Measurements from ENCODE around the gene TANGO6.
A peak's percentile ranks its signal among the peaks of the same experiment; 100 is the strongest.
"Not testable (repeated sequence)": the region's sequence is repeated elsewhere in the genome, so short reads cannot be mapped to it uniquely, and the experiment has no call there.

The TANGO6 gene

GRCh38 chr16:69037373-69038160 is 194.2 kb downstream of the TANGO6 start:
- DNase-seq (ENCODE audit: low read depth), result no peak
- TF ChIP-seq CTCF (conservative IDR thresholded peaks at IDR 0.05; ENCODE audit: low read length), result no peak

GRCh38 chr16:69039333-69039941 is 196.1 kb downstream of the TANGO6 start:
- TF ChIP-seq CTCF (conservative IDR thresholded peaks at IDR 0.05; ENCODE audit: low read length), result no peak
- H3K4me3 ChIP-seq (ENCODE audit: low read length), result no peak overlapping the region
- DNase-seq (ENCODE audit: low read depth), result no peak

More at GRCh38 chr16:69037373-69038160, 194.2 kb downstream of the TANGO6 start:
- H3K4me3 ChIP-seq (ENCODE audit: low read length), result no peak overlapping the region

DNA sequence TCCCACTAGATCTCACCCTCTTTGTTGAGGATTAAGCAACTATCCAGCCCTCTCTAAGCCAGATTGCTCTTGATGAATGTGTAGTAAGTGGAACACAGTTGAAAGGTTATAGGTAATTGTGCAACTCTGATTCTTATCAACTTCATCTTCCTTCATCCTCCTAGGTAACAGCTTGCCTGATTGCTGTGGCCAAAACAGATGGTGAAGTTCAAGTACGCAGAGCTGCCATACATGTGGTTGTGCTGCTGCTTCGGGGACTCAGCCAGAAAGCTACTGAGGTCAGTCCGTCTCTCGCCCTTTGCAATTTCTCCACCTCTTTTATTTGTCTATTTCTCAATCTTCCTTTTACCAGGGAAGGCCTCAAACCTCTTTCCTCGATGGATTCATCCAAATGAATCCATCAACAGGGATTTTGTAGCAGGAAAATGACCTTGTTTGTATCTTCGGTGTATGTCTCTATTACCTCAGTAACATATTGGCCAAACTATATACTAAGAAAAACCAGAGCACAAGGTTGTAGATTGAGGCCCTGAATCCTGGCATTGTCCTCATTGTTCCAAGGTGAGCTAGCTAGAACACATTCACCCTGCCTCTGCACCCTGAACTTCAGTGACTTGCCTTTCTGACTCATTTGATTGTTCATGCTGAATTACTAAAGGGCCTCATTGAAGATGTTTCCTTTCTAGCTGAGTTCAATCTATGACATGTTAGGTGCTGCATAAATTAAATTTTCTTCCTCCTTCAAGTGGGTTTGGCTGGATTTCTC is 197.0 kb downstream of the TANGO6 start:
- DNase-seq (ENCODE audit: low read depth), result no peak
- no peak for TF ChIP-seq CTCF (conservative IDR thresholded peaks at IDR 0.05; ENCODE audit: low read length)

GRCh38 chr16:69048328-69049120 is 205.2 kb downstream of the TANGO6 start:
- no peak for DNase-seq (ENCODE audit: low read depth)
- no peak for TF ChIP-seq CTCF (conservative IDR thresholded peaks at IDR 0.05; ENCODE audit: low read length)
- no peak overlapping the region for H3K4me3 ChIP-seq (ENCODE audit: low read length)

More for the DNA sequence above, 197.0 kb downstream of the TANGO6 start:
- H3K4me3 ChIP-seq (ENCODE audit: low read length), result no peak overlapping the region

DNA sequence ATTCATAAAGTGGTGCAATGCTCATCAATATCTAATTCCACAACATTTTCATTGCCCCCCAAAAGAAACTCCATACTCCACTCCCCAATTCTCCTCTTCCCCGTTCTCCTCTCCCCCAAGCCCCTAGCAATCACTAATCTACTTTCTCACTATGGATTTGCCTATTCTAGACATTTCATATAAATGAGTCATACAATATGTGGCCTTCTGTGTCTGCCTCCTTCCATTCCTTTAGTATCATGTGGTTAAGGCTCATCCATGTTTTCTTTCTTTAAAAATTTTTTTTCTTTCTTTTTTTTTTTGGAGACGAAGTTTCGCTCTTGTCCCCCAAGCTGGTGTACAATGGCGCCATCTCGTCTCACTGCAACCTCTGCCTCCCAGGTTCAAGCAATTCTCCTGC is 205.8 kb downstream of the TANGO6 start:
- no peak overlapping the region for H3K4me3 ChIP-seq (ENCODE audit: low read length)
- no peak for TF ChIP-seq CTCF (conservative IDR thresholded peaks at IDR 0.05; ENCODE audit: low read length)
- DNase-seq (ENCODE audit: low read depth), result peak; percentile 64

GRCh38 chr16:69049603-69050375 is 206.5 kb downstream of the TANGO6 start:
- no peak for TF ChIP-seq CTCF (conservative IDR thresholded peaks at IDR 0.05; ENCODE audit: low read length)
- no peak for DNase-seq (ENCODE audit: low read depth)
- no peak overlapping the region for H3K4me3 ChIP-seq (ENCODE audit: low read length)

DNA sequence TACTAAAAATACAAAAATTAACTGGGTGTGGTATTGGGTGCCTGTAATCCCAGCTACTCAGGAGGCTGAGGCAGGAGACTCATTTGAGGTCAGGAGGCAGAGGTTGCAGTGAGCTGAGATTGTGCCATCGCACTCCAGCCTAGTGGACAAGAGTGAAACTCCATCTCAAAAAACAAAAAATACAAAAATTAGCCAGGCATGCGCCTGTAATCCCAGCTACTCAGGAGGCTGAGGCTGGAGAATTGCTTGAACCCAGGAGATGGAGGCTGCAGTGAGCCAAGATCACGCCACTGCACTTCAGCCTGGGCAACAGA is 208.1 kb downstream of the TANGO6 start:
- not testable (repeated sequence) for DNase-seq (ENCODE audit: low read depth); H3K4me3 ChIP-seq (ENCODE audit: low read length)
